GM13976 (cell line): Measurements from ENCODE around the gene CYBA.

Experiments used
- DNase-seq: peaks from one replicate; pipeline ENCODE4 v3.0.0; 2012; ENCODE audit warnings: low spot score
- CTCF ChIP-seq: IDR thresholded peaks from 2 replicates; pipeline ENCODE4 v1.5.1; 2012; ENCODE audit warnings: borderline replicate concordance, mild to moderate bottlenecking; ENCODE audit not compliant: insufficient read depth; ENCODE audit errors: extremely low read depth, missing control alignments, control extremely low read depth
- in situ Hi-C: fragments of 300-500 bp; cut with MboI; formaldehyde crosslinking; loops from one replicate; pipeline ENCODE4 v1.12.0; 2022; ENCODE audit warnings: low sequenced_read_pairs, mixed read lengths, inconsistent platforms; ENCODE audit not compliant: unreplicated experiment

CYBA gene

GRCh38 chr16:88656291-88656980 is 5.6 kb upstream of the CYBA start:
- no peak for TF ChIP-seq CTCF
- in situ Hi-C loops: no loop called here
- DNase-seq: no peak

- in situ Hi-C loops: no loop called here
- no peak for TF ChIP-seq CTCF
- DNase-seq: no peak
These were observed 5.0 kb upstream of the CYBA start for GRCh38 chr16:88655733-88656281.

- in situ Hi-C loops: no loop called here
- DNase-seq: no peak
- TF ChIP-seq CTCF: no peak
These were observed 4.3 kb upstream of the CYBA start for GRCh38 chr16:88655053-88655732.

GRCh38 chr16:88654363-88655052 is 3.7 kb upstream of the CYBA start:
- no peak for DNase-seq
- in situ Hi-C loops: no loop called here
- TF ChIP-seq CTCF: no peak

GRCh38 chr16:88653596-88654362 is 2.9 kb upstream of the CYBA start:
- DNase-seq: no peak
- in situ Hi-C loops: no loop called here
- no peak for TF ChIP-seq CTCF

- in situ Hi-C loops: no loop called here
- DNase-seq: no peak
- TF ChIP-seq CTCF: no peak
These were observed 2.2 kb upstream of the CYBA start for GRCh38 chr16:88653101-88653500.
